Activated effector memory CD4-positive, alpha-beta T cell treated with Interleukin-2 at 50 U/mL for 16 hours (primary cell): ENCODE data around the gene KCNA10.

Source experiments
- DNase-seq: peaks from one replicate; pipeline ENCODE4 v3.0.0-alpha.2; 2020

Gene KCNA10

DNA sequence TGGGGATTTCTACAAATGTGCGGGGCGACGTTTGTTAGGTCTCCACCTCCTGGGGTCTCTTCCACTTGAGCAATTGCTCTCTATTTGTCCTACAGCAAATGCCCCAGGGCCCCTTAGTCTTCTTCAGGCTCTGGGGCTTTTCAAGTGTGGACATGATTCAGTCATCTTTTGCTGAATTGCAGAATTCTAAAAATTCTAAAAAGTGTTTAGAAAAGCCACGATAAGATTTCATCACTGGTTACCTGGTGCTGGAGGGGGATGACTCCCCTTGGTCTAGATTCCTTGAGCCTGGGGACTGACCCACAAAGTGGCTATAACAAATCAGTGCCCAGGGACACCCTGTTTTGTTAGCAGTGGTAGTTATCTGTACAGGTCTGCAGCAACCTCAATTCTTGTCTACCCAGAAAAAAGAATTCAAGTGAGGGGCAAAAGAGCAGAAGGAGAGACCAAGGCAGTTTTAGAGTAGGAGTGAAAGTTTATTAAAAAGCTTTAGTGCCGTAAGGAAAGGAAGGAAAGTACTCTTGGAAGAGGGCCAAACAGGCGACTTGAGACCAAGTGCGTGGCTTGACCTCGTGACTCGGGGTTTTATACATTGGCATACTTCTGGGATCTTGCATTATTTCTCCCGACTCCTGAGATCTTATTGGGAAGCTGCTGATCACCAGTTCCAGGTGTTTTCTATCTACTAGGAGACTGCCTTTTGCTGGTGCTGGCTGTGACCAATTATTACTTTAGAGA lies 42.8 kb downstream of the KCNA10 start:
- no peak for DNase-seq

DNA sequence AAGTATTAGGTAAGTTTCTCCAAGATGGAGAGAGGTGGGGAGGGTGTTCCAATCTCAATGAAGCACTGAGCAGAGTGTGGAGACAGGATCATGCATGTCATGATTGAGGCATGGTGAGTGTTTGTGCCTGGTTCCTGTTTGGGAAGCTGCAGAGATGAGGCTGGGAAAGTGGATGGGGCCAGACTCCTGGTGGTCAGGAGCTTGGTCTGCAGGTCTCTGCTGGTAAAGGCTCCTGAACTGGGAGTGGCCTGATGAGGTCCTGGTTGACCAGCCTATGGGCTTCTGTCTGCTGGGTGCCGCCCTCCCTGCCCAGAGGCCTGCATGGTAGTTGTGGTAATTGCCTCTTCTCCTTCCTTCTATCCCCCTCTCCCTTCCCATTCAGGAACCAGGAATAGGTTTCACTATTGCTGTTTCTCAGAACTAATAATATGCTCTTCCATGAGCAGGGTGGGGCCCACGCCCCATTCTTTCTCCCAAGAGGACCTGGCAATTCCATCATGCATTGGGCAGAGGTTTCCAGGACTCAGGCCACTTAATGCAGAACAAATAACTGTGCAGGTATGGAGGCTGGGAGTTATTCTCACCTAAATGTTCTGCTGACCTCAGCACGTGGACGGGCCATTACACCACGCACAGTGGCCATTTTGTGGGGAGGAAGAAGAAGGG lies 43.5 kb downstream of the KCNA10 start:
- DNase-seq, result no peak

DNA sequence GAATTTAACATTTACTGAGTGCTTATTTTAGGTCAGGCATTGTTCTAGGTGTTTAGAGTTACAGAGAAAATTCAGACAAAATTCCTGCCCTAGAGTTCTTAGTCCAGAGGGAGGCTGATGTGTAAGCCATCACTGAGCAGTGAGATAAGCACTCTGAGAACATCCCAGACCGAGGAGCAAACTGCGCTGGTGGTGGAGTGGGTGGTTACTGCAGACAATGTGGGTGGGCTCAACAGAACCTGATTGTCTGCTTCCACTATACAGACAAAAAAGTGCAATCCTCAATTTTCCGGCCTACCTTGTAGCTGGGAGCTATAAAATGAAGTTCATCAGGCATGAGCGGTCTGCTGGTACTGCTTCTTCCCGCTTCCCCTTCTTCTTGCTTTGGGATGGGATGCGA lies 44.5 kb downstream of the KCNA10 start:
- no peak for DNase-seq

DNA sequence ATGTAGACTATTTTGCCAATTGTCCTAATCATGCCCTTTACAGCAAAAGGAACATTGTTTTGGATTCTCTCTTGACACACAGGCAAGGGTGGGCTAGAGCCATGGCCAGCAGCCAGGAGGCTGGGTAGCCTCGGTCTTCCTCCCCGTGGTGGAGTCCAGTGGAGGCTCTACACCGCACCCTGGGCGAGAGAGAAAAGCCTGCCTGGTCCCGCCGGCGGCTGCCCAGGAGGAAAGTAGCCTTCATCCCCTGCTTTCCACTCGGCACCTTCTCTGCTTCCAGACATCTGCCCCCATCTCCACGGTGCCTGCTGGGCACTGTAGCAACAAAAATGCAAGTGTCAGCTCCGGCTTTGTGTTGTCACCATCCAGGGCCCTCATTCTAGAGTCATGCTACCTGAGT lies 46.4 kb downstream of the KCNA10 start:
- DNase-seq, result no peak

DNA sequence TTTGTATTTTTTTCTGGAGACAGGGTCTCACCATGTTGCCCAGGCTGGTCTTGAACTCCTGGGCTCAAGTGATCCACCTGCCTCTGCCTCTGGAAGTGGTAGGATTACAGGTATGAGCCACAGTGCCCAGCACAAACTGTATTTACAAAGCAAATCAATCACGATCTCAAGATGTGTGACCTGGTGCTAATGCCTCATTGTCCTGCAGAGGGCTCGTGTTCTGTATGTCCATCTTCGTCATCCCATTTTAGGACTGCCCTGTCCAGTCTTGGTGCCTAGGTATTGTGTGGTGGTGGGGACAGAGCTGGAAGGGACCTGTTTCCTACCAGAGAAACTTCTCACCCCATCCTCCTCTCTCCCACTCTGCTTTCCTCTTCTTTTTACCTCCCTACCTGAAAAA lies 47.8 kb downstream of the KCNA10 start:
- DNase-seq, result no peak
